Measurements from ENCODE around the gene AGO1.
"Not testable (repeated sequence)": the region's sequence is repeated elsewhere in the genome, so short reads cannot be mapped to it uniquely, and the experiment has no call there.

The AGO1 gene

GRCh38 chr1:35925741-35926140, 42.7 kb downstream of the AGO1 start:
- DNase-seq, result no peak

- no peak for DNase-seq
These were observed 44.5 kb downstream of the AGO1 start for GRCh38 chr1:35927472-35927871.

GRCh38 chr1:35929730-35930592, 47.0 kb downstream of the AGO1 start:
- DNase-seq, result peak; percentile 71

- DNase-seq, result peak; percentile 88
These were observed 47.8 kb downstream of the AGO1 start, which contains the start of gene AGO3 for GRCh38 chr1:35930593-35931445. AGO3 (plus strand) TSS chr1:35931105; CDS start chr1:35931427, 322 bp downstream.

- no peak for DNase-seq
These were observed 48.6 kb downstream of the AGO1 start for GRCh38 chr1:35931446-35932157.

GRCh38 chr1:35932158-35932636, 49.2 kb downstream of the AGO1 start:
- no peak for DNase-seq

GRCh38 chr1:35932941-35933340, 49.9 kb downstream of the AGO1 start:
- no peak for DNase-seq

GRCh38 chr1:35935442-35936388, 52.7 kb downstream of the AGO1 start:
- peak; percentile 67 for DNase-seq

- DNase-seq, result no peak
These were observed 53.8 kb downstream of the AGO1 start for GRCh38 chr1:35936838-35937237.

- DNase-seq, result no peak
These were observed 56.5 kb downstream of the AGO1 start for GRCh38 chr1:35939484-35939883.

- no peak for DNase-seq
These were observed 62.3 kb downstream of the AGO1 start for GRCh38 chr1:35945327-35945726.

- DNase-seq, result no peak
These were observed 64.5 kb downstream of the AGO1 start for GRCh38 chr1:35947547-35947946.

- DNase-seq, result no peak
These were observed 75.5 kb downstream of the AGO1 start for GRCh38 chr1:35958558-35958957.

- DNase-seq, result no peak
These were observed 76.3 kb downstream of the AGO1 start for GRCh38 chr1:35959304-35959703.

- DNase-seq, result no peak
These were observed 79.9 kb downstream of the AGO1 start for GRCh38 chr1:35962952-35963351.

- not testable (repeated sequence) for DNase-seq
These were observed 81.3 kb downstream of the AGO1 start for GRCh38 chr1:35964277-35964676.

GRCh38 chr1:35968396-35968795, 85.4 kb downstream of the AGO1 start:
- DNase-seq, result no peak

GRCh38 chr1:35971601-35972000, 88.6 kb downstream of the AGO1 start:
- no peak for DNase-seq

- DNase-seq, result not testable (repeated sequence)
These were observed 89.6 kb downstream of the AGO1 start for GRCh38 chr1:35972631-35973030.

GRCh38 chr1:35980090-35980489, 97.1 kb downstream of the AGO1 start:
- no peak for DNase-seq
